Activated CD8-positive, alpha-beta T cell treated with anti-CD3 and anti-CD28 coated beads for 36 hours (primary cell): ENCODE data around the gene SLC29A1. TPM values are rescaled to one million over a fixed set of nuclear protein-coding genes. Genes with fewer than 3 reads are reported as not detected.

Experiments used
- ATAC-seq: fragments of 200-7000 bp; cut with Tn5 transposase; one replicate; pipeline ENCODE4 v1.10.0; 2021; ENCODE audit warnings: mild to moderate bottlenecking, moderate library complexity
- CTCF ChIA-PET: fragments of 350-600 bp; sonication (Branson Sonifier 250); formaldehyde crosslinking; loops from one replicate; lab custom pipeline; 2021; ENCODE audit warnings: antibody characterized with exemption; lab: Charles Lee
- POLR2A ChIA-PET: fragments of 350-600 bp; sonication (Branson Sonifier 250); formaldehyde crosslinking; loops from one replicate; lab custom pipeline; 2021; ENCODE audit warnings: antibody characterized with exemption; lab: Charles Lee
- DNase-seq: peaks from one replicate; pipeline ENCODE4 v3.0.0-alpha.2; 2020
- H3K27ac Mint-ChIP-seq: one replicate; pipeline ENCODE4 v1.8.0; 2021; ENCODE audit warnings: mild to moderate bottlenecking, mixed read lengths
- H3K27me3 Mint-ChIP-seq: one replicate; pipeline ENCODE4 v1.8.0; 2021; ENCODE audit warnings: mixed read lengths
- H3K36me3 Mint-ChIP-seq: one replicate; pipeline ENCODE4 v1.8.0; 2021; ENCODE audit warnings: low read depth, mixed read lengths
- H3K4me1 Mint-ChIP-seq: one replicate; pipeline ENCODE4 v1.8.0; 2021; ENCODE audit warnings: low read depth, mixed read lengths
- H3K4me3 Mint-ChIP-seq: one replicate; pipeline ENCODE4 v1.8.0; 2021; ENCODE audit warnings: mild to moderate bottlenecking, moderate library complexity, mixed read lengths
- H3K9me3 Mint-ChIP-seq: one replicate; pipeline ENCODE4 v1.8.0; 2021; ENCODE audit warnings: mixed read lengths
- CTCF ChIP-seq: fragments of 200-600 bp; IDR thresholded peaks from one replicate; pipeline ENCODE4 v1.8.0; 2022; ENCODE audit warnings: antibody characterized with exemption, mild to moderate bottlenecking
- intact Hi-C: fragments of 100-400 bp; cut with micrococcal nuclease; formaldehyde crosslinking; loops from one replicate; pipeline ENCODE4 v1.10.0; 2022
- total RNA-seq, 2 experiments: library from RNA; stranded (reverse); gene quantifications; one replicate each; pipeline ENCODE4 v1.2.3, GENCODE V29; 2021

The SLC29A1 gene
- total RNA-seq, 2 experiments from 2014 or later, result 56.1 to 57.4 TPM

GRCh38 chr6:44271406-44271723 is 48.0 kb downstream of the SLC29A1 start:
- Mint-ChIP-seq H3K27me3 (peaks cover 44% of the 10 kb centered on the region), H3K27ac (no peak overlapping the region), H3K9me3 (no peaks in the 10 kb centered on the region), H3K4me1 (peaks cover 20% of the 10 kb centered on the region), H3K4me3 (peak overlapping the region; percentile 47), H3K36me3 (no peaks in the 10 kb centered on the region)
- CTCF ChIA-PET, result interaction anchor here (1.2 to 6.5 kb wide), 4 partner anchors 14 to 65 kb away, joined by 3 to 182 read pairs (median 84); partner anchors contain the start of genes AARS2 and SLC35B2
- intact Hi-C loops, result no loop called here
- ATAC-seq, result no peak
- TF ChIP-seq CTCF, result no peak
- DNase-seq, result no peak
- POLR2A ChIA-PET, result interaction anchor here (0.9 to 1.9 kb wide), 3 partner anchors 15 to 129 kb away, joined by 3 to 5 read pairs (median 5); partner anchors contain the start of gene SLC35B2

GRCh38 chr6:44271914-44272313 is 48.5 kb downstream of the SLC29A1 start:
- TF ChIP-seq CTCF, result no peak
- Mint-ChIP-seq H3K4me3 (peak overlapping the region; percentile 14), H3K4me1 (peaks cover 14% of the 10 kb centered on the region), H3K27ac (no peak overlapping the region), H3K36me3 (no peaks in the 10 kb centered on the region), H3K9me3 (no peaks in the 10 kb centered on the region), H3K27me3 (peaks cover 47% of the 10 kb centered on the region)
- intact Hi-C loops, result no loop called here
- DNase-seq, result no peak
- POLR2A ChIA-PET, result interaction anchor here (0.9 to 1.9 kb wide), 3 partner anchors 15 to 129 kb away, joined by 3 to 5 read pairs (median 5); partner anchors contain the start of gene SLC35B2
- no peak for ATAC-seq
- CTCF ChIA-PET, result interaction anchor here (6.5 kb wide), 1 partner anchor 35 kb away, joined by 182 read pairs; the partner anchor contains the start of gene AARS2

GRCh38 chr6:44272529-44272928 is 49.1 kb downstream of the SLC29A1 start:
- DNase-seq (no peak), ATAC-seq (no peak)
- POLR2A ChIA-PET, result interaction anchor here (0.9 kb wide), 2 partner anchors 16 to 130 kb away, joined by 3 to 5 read pairs; partner anchors contain the start of gene SLC35B2
- intact Hi-C loops, result no loop called here
- Mint-ChIP-seq H3K36me3 (no peaks in the 10 kb centered on the region), H3K27me3 (peaks cover 53% of the 10 kb centered on the region), H3K9me3 (no peaks in the 10 kb centered on the region), H3K4me3 (no peak overlapping the region), H3K27ac (no peak overlapping the region), H3K4me1 (peaks cover 12% of the 10 kb centered on the region)
- CTCF ChIA-PET, result no interaction called here
- TF ChIP-seq CTCF, result no peak

- TF ChIP-seq CTCF, result no peak
- Mint-ChIP-seq H3K27ac (no peak overlapping the region), H3K4me1 (peaks cover 8% of the 10 kb centered on the region), H3K4me3 (no peak overlapping the region), H3K9me3 (no peaks in the 10 kb centered on the region), H3K36me3 (no peaks in the 10 kb centered on the region), H3K27me3 (peaks cover 58% of the 10 kb centered on the region)
- POLR2A ChIA-PET, result interaction anchor here (1.4 kb wide), 1 partner anchor 26 kb away, joined by 5 read pairs; the partner anchor contains the start of gene HSP90AB1
- ATAC-seq (no peak), DNase-seq (no peak)
- CTCF ChIA-PET, result no interaction called here
- intact Hi-C loops, result no loop called here
Measured at GRCh38 chr6:44272999-44273566, 49.7 kb downstream of the SLC29A1 start.

- intact Hi-C loops, result no loop called here
- H3K9me3 Mint-ChIP-seq, result no peaks in the 10 kb centered on the region
- CTCF ChIA-PET, result no interaction called here
- no peak overlapping the region for H3K4me3 Mint-ChIP-seq
- peaks cover 8% of the 10 kb centered on the region for H3K4me1 Mint-ChIP-seq
- POLR2A ChIA-PET, result interaction anchor here (0.7 to 1.4 kb wide), 3 partner anchors 12 to 27 kb away, joined by 3 to 5 read pairs (median 4); partner anchors contain the start of gene HSP90AB1
- no peak for TF ChIP-seq CTCF
- no peaks in the 10 kb centered on the region for H3K36me3 Mint-ChIP-seq
- peaks cover 57% of the 10 kb centered on the region for H3K27me3 Mint-ChIP-seq
- no peak overlapping the region for H3K27ac Mint-ChIP-seq
- DNase-seq (no peak), ATAC-seq (no peak)
Measured at GRCh38 chr6:44273617-44274016, 50.2 kb downstream of the SLC29A1 start.
